Measurements from ENCODE around the gene TBC1D5.

DNA sequence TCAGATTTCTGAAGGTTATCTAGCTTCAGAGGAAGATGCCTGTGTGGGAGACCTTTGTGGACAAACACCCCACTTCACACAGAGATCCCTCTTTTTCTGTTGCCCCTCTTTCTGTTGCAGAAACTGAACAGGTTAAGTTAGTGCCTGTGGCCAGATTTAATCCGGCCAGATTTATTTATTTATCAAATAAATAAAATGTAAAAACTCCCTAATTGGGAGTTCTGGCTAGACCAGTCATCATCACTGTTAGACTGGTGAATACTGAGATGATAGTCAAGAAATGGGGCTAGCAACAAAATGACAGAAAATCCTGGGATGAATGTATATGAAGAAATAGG is 1.2 kb upstream of the TBC1D5 start:
- TF ChIP-seq CTCF (conservative IDR thresholded peaks at IDR 0.05; ENCODE audit: low read length), result no peak
- no peak for TF ChIP-seq EZH2phosphoT487 (IDR thresholded peaks at IDR 0.05; ENCODE audit: borderline replicate concordance)

All from Loucy (cell line).